Measurements from ENCODE around the gene BUD23. TPM values are rescaled to one million over a fixed set of nuclear protein-coding genes. Genes with fewer than 3 reads are reported as not detected.
A peak's percentile ranks its signal among the peaks of the same experiment; 100 is the strongest.

Gene BUD23
- total and polyA plus RNA-seq, 8 donors, result 17.4 to 71.9 (median 44.2) TPM

DNA sequence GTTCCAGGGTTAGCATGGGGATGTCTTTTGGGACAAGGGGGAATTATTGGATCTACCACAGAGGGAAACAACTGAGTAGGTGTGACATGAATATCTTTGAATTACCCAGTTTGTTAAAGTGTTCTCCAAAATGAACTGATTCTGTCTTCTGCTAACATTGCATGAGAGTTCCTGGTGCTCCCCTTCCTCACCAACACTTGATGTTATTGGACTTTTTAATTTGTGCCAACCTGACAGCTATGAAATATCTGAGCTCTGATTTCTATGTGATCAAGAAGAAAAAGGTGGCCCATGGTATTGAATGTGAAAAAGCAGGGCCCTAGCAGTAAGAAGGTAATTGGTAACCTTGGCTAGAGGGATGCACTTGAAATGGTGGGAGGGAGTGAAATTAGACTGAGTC is 20.4 kb upstream of the BUD23 start:
- Histone ChIP-seq H3K4me1 (peaks cover 5 to 12% (median 7%) of the 10 kb centered on the region in 4 donors), H3K27me3 (peaks cover 0 to 23% (median 0%) of the 10 kb centered on the region in 3 donors), H3K36me3 (no peaks in the 10 kb centered on the region), H3K4me3 (no peak overlapping the region), H3K27ac (no peak overlapping the region), H3K9me3 (peaks cover 0 to 10% (median 7%) of the 10 kb centered on the region in 4 donors)
- TF ChIP-seq, protein P1, sequence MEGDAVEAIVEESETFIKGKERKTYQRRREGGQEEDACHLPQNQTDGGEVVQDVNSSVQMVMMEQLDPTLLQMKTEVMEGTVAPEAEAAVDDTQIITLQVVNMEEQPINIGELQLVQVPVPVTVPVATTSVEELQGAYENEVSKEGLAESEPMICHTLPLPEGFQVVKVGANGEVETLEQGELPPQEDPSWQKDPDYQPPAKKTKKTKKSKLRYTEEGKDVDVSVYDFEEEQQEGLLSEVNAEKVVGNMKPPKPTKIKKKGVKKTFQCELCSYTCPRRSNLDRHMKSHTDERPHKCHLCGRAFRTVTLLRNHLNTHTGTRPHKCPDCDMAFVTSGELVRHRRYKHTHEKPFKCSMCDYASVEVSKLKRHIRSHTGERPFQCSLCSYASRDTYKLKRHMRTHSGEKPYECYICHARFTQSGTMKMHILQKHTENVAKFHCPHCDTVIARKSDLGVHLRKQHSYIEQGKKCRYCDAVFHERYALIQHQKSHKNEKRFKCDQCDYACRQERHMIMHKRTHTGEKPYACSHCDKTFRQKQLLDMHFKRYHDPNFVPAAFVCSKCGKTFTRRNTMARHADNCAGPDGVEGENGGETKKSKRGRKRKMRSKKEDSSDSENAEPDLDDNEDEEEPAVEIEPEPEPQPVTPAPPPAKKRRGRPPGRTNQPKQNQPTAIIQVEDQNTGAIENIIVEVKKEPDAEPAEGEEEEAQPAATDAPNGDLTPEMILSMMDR (IDR thresholded peaks at IDR 0.05), result no peak
- TF ChIP-seq EP300 (IDR thresholded peaks at IDR 0.05) (no peak), POLR2A (IDR thresholded peaks at IDR 0.05) (no peak), POLR2AphosphoS5 (IDR thresholded peaks at IDR 0.05) (no peak)
- no peak for DNase-seq
- intact Hi-C loops (cut with DNase I; ENCODE audit: low total_unique reads), result no loop called here

DNA sequence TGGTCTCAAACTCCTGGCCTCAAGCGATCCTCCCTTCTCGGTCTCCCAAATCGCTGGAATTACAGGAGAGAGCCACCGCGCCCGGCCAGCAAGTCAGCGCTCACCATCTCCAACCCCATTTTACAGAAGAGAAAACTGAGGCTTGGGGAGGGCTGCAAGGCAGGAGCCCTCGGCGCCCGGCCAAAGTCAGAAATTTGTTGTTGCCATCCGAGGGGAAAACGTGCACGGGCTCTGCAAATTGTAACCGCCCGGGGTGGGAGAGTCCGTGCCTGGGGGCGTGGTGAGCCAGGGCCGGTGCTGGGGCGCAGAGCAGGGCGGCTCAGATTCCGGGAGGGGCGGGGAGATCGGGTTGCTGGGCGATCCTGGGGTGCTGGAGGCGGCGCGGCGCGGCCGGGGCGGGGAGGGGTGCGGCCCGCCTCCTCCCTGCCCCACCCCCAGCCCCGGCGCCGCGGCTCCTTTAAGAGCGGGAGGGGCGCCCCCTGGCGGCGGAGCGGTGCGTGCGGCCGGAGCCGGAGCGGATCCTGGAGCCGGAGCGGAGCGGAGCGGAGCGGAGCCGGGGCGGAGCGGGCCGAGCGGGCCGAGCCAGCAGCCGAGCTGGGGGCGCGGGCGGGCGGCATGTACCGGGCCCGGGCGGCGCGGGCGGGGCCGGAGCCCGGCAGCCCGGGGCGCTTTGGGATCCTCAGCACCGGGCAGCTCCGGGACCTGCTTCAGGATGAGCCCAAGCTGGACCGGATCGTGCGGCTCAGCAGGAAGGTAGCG is 15.9 kb upstream of the BUD23 start, which contains the start of gene VPS37D:
Gene VPS37D, plus strand, starts transcription at position 488 of the 759 bp plus-strand sequence. Its CDS starts 128 bp downstream, at position 616.
- peaks cover 0 to 27% (median 5%) of the 10 kb centered on the region in 3 donors for H3K27me3 ChIP-seq
- peaks cover 18 to 27% (median 22%) of the 10 kb centered on the region in 4 donors for H3K4me1 ChIP-seq
- H3K9me3 ChIP-seq, result peaks cover 0 to 10% (median 7%) of the 10 kb centered on the region in 4 donors
- intact Hi-C loops (cut with DNase I; ENCODE audit: low total_unique reads), result no loop called here
- H3K27ac ChIP-seq, result peak within 1 kb of the TSS in 2 of 5 donors; percentile 67 to 77
- peak within 1 kb of the TSS; percentile 64 to 85 (median 66) for H3K4me3 ChIP-seq
- peak; percentile 96 to 97 for DNase-seq
- TF ChIP-seq POLR2AphosphoS5 (IDR thresholded peaks at IDR 0.05), result peak in 2 of 3 donors; percentile 15 to 31
- TF ChIP-seq, protein P1 (IDR thresholded peaks at IDR 0.05), result peak in 3 of 7 experiments; percentile 76 to 97 (median 79)
- TF ChIP-seq EP300 (IDR thresholded peaks at IDR 0.05), result no peak
- no peak for TF ChIP-seq POLR2A (IDR thresholded peaks at IDR 0.05)
- WGBS, 5 donors, result 2 to 13% (median 4%) methylated on average over 13 to 79 of the region's 79 CpGs
- no peaks in the 10 kb centered on the region for H3K36me3 ChIP-seq

DNA sequence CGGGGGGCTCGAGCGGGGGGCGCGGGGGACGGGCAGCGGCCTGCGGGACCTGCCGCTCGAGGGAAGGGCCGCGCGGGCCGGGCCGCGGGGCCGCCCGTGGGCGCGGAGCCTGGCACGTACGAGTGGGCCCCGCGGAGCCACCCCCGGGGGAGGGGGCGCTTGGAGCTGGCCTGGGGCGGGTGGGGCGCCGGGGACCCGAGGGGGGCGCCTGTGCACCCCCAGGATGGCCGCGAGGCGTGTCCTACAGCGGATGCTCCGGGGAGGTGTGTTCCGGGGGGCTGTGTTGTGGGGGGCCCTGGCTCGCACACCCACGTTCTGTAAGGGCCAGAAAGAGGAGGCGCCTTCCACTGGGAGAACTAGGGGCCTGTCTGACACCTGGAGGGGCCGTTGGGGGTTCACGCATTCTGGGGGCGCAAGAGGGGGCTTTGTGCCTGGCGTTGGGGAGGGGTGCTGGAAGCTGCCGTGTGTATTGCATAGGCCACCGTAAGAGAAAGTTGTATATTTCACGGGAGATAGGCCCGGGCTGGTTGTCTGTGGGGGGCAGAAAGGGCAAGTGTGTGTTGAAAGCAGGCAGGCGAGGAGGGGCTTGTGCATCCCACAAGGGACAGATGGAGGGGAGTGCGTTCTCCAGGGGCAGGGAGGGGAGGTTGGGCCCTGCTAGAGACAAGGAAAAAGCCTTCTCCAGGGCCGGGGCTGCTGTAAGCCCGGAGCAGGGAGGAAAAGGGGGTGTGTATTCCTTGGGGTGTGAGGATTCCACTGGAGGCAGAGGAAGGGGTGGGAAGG is 15.1 kb upstream of the BUD23 start:
- TF ChIP-seq, protein P1 (IDR thresholded peaks at IDR 0.05), result no peak
- TF ChIP-seq POLR2A (IDR thresholded peaks at IDR 0.05) (no peak), POLR2AphosphoS5 (IDR thresholded peaks at IDR 0.05) (no peak), EP300 (IDR thresholded peaks at IDR 0.05) (no peak)
- Histone ChIP-seq H3K4me1 (peaks cover 18 to 27% (median 22%) of the 10 kb centered on the region in 4 donors), H3K27ac (peak overlapping the region in 2 of 5 donors; percentile 67 to 77), H3K9me3 (peaks cover 0 to 2% (median 1%) of the 10 kb centered on the region in 4 donors), H3K36me3 (no peaks in the 10 kb centered on the region), H3K4me3 (peak overlapping the region; percentile 64 to 85 (median 66)), H3K27me3 (peaks cover 0 to 20% (median 5%) of the 10 kb centered on the region in 3 donors)
- intact Hi-C loops (cut with DNase I; ENCODE audit: low total_unique reads), result no loop called here
- DNase-seq, result peak in 1 of 2 donors; percentile 56
- 1 to 5% (median 2%) methylated on average over 12 to 52 of the region's 52 CpGs for WGBS, 5 donors

DNA sequence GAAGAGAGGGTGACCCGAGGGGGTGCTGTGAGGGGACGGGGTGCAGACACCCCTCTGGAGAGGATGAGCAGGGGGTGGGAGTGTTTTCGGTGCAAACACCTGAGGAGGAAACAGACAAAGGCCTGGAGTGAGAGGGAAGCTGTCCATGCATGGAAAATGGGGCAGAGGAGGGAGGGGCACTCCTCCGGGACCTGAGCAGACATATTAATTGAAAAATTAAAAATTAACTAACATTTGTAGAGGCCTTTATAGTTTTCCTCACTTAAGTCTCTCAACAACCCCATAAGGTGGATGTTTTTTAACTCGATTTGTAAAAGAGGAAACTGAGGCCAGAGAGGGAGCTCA is 14.5 kb upstream of the BUD23 start:
- DNase-seq, result no peak
- Histone ChIP-seq H3K27me3 (peaks cover 0 to 17% (median 5%) of the 10 kb centered on the region in 3 donors), H3K4me1 (peaks cover 18 to 27% (median 22%) of the 10 kb centered on the region in 4 donors), H3K27ac (peak overlapping the region in 2 of 5 donors; percentile 67 to 77), H3K4me3 (peak overlapping the region; percentile 64 to 85 (median 66)), H3K36me3 (no peaks in the 10 kb centered on the region), H3K9me3 (no peaks in the 10 kb centered on the region)
- 16 to 30% (median 27%) methylated on average over 5 of the region's 5 CpGs for WGBS, 5 donors
- TF ChIP-seq, protein P1 (IDR thresholded peaks at IDR 0.05), result no peak
- TF ChIP-seq POLR2AphosphoS5 (IDR thresholded peaks at IDR 0.05), result no peak
- intact Hi-C loops (cut with DNase I; ENCODE audit: low total_unique reads), result no loop called here

Data from stomach (tissue), 9 donors.